OCI-M1 (cell line): Measurements from ENCODE around the gene EHMT1.

ENCODE experiments used
- DNase-seq: peaks from one replicate; lab custom pipeline; 2025; lab: John Stamatoyannopoulos, UW

The EHMT1 gene

GRCh38 chr9:137647096-137647714 lies 28.4 kb downstream of the EHMT1 start:
- DNase-seq = no peak

DNA sequence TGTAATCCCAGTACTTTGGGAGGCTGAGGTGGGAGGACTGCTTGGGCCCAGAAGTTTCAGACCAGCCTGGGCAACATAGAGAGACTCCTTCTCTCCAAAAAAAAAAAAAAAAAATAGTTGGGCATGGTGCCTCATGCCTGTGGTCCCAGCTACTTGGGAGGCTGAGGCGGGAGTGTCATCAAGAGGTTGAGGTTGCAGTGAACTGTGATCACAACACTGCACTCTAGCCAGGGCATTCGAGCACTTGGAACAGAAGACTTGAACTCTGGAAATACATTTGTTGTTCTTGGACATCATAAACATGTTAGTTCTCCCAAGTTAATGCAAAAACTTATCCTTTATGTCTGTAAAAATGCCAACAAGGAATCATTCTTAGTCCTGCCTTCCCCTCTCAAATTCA lies 29.6 kb downstream of the EHMT1 start:
- DNase-seq = no peak

DNA sequence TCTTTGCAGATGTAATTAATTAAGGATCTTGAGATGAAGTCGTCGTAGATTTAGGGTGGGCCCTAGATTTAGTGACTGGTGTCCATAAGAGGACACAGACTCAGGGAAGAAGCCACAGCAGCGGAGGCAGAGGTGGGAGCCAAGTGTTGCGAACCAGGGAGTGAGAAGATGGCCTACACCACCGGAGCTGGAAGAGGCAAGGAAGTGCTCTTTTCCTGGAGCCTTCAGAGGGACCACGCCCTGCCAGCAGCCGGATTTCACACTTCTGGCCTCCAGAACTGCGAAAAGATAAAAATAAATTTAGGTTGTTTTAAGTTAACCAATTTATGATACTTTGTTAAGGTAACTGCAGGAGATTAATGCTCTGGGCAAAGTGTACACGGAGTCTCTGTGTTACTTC lies 30.7 kb downstream of the EHMT1 start:
- no peak for DNase-seq

GRCh38 chr9:137650259-137650658 lies 31.5 kb downstream of the EHMT1 start:
- DNase-seq = no peak

DNA sequence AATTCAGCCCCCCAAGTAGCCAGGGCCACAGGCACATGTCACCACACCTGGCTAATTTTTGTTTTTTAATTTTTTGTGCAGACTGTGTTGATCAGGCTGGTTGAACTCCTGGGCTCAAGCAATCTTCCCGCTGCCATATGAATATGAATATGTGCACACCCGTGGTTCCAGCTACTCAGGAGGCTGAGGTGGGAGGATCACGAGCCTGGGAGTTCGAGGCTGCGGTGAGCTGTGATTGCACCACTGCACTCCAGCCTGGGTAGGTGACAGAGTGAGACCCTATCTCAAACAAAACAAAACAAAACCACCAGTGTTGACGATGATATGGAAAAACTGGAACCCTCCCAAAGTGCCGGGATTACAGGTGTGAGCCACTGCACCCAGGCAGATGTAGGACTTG lies 32.0 kb downstream of the EHMT1 start:
- DNase-seq = no peak

DNA sequence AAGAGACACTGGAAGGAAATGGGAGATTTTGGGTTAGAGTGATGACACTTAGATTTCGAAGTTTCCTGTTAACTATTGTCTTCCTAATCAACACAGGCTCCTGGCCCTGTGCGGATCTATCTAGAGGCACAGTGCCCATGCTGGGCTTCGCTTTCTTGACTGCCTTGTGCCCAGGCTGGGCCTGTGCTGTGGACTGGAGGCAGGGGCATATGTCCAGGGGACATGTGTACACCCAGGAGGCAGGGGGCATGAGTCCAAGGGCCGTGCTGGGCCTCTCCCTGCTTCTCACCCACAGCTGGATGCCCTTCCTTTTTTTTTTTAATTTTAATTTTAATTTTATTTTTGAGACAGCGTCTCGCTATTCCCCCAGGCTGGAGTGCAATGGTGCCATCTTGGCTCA lies 37.6 kb downstream of the EHMT1 start:
- DNase-seq = no peak

- DNase-seq = no peak
Measured at GRCh38 chr9:137657606-137658005, 38.8 kb downstream of the EHMT1 start.

DNA sequence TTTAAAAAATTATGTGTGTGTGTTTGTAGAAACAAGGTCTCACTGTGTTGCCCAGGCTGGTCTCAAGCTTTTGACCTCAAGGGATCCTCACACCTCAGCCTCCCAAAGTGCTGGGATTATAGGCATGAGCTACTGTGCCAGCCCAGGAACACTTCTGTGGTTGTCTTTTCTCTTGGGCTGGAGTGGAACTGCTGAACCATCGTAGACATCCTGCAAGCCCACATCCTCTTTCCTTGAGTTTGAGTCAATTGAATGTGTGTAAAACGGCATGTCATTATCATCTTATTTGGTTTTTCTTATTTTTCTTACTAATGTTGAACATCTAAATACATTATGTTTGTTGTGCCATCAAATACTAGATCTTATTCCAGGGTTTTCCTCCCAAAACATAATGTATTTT lies 40.0 kb downstream of the EHMT1 start:
- no peak for DNase-seq

- DNase-seq = no peak
Measured at GRCh38 chr9:137660144-137660543, 41.3 kb downstream of the EHMT1 start.

- no peak for DNase-seq
Measured at GRCh38 chr9:137663584-137663983, 44.8 kb downstream of the EHMT1 start.

- DNase-seq = no peak
Measured at GRCh38 chr9:137664676-137665075, 45.9 kb downstream of the EHMT1 start.

- no peak for DNase-seq
Measured at GRCh38 chr9:137665226-137665625, 46.4 kb downstream of the EHMT1 start.

DNA sequence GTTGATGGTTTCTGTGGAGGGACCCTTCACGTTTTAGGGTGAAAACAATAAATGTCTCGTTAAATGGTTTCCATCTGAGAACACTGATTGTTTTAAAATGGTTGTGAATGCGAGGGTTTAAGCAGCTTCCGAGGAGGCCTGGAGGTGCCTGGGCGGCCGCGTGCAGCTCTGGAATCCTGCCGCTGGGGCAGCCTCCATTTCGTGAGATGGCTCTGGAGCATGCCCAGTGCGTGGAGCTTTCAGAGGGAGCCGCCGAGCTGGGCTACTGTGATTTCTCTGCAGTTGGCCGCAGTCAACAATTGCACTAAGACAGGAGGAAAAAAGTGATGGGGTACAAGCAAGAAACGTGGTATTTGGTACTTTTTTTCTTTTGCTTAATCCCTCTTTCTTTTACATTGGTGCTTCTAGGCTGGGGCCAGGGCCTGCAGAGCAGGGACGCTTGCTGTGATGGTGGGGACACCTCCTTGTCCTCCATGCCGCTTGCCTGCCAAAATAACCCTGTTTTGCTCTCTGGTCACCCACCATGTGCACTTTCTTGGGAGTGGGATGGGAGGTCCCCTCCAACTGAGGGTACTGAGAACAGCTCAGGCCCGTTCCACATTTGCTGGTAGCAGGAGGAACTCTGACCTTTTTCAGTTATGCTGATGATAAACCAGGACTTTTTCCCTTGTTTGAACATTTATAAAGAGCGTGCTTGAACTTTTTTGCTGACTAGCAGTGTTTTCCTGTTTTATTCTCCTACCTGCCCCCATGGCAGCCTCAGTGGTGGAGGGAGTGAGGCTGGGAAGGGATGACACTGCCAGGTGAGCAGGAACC lies 47.1 kb downstream of the EHMT1 start:
- DNase-seq = no peak

DNA sequence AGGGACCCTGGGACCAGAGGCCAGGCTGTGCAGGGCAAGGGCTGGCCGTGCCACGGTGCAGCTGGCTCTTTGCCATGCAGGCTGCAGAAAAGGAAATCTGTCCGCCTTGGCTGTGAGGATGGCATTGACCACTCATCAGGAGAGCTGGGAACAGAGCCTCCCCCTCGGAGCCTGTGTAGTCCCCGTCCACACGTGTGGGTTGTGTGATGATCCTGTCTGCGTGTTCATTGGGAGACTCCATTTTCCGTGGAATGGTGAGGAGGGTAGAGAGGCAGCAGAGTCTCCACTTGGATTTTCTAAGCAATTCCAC lies 47.7 kb downstream of the EHMT1 start:
- DNase-seq = no peak

DNA sequence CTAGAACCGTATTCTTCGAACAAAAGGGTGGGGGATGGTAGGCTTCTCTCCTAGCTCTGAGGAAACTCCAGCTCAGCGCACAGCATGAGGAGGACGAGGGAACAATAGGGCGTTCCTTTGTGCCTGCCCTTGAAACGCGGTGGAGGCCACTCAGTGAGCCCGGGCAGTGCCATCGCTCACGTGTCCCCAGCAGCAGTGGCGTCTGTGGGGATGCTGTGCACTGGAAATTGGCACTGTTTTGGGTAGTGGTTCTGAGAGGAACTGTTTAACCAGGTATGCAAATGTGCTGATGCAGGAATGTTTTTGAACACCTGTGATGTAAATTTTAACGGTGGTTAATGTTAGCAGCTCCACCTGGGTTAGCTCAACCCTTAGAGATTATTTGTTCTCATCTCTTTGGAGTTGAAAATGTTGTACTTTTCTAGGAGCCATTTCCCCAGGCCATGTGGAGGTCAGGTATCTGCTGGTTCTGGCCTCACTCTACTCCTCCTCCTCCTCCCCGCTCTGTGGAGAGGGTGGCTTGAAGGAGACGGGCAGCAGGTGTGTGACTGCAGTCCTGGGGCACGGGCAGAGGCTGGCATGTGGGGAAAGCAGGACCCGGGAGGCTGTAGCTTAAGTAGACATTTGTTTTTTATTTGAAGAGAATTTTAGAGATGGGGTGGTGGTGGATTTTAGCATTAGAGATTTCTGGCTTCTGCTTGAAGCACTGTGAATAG lies 48.3 kb downstream of the EHMT1 start:
- no peak for DNase-seq

GRCh38 chr9:137668203-137668602 lies 49.4 kb downstream of the EHMT1 start:
- DNase-seq = no peak

DNA sequence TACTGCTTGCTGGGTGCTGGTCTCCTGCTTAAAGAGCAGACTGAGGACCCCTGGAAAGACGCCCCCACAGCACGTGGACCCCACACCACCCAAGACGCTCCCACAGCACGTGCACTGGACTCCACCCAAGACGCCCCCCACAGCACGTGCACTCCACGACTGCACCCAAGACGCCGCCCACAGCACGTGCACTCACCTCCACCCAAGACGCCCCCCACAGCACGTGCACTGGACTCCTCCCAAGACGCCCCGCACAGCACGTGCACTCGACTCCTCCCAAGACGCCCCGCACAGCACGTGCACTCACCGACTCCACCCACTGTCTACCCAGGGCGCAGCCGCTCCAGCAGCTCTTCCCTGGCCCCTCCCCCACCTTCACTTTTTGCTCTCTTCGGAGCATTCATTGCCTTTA lies 50.5 kb downstream of the EHMT1 start:
- no peak for DNase-seq

DNA sequence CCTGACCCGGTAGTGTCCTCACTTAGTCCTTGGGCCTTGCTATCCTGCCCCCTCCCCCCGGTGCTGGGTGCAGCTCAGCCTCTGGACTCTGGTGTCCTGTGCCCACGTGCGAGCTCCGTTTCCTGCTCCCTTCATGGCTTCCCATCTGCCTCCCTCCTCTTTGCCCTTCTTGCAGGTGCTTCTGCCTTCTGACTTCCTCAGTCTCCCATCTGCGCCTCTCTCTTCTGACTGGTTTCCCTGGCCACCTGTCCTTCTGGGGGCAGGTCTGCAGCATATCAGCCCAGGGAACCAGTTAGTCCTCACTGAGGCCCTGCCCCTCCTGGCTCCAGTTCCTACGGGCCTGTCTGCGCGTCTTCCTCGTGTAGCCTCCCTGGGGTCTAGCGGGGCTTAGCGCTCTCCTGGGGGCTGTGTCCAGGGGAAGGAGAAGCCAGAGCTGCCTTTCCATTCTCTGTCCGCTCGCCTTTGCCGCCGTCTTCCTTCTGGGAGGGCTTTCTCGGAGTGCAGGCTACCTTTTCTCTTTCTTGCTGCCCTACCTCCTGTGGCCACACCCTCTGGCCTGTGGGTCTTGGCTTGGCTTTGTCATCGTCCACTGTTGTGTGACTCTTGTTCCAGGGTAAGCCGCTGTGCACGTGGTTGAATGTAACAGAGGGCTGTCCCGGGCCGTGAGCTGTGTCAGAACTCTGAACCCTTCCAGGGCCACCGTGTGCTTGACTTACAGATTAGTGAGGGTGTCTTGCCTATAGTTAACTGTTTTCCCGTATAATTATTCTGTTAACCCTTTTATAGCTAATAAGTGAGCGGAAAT lies 51.8 kb downstream of the EHMT1 start:
- DNase-seq = no peak

GRCh38 chr9:137671196-137671538 lies 52.4 kb downstream of the EHMT1 start:
- no peak for DNase-seq

GRCh38 chr9:137671721-137672120 lies 52.9 kb downstream of the EHMT1 start:
- no peak for DNase-seq

GRCh38 chr9:137672907-137673791 lies 54.3 kb downstream of the EHMT1 start:
- peak; percentile 68 for DNase-seq

- DNase-seq = no peak
Measured at GRCh38 chr9:137673886-137674285, 55.1 kb downstream of the EHMT1 start.
